Purkinje cell (primary cell): Measurements from ENCODE around the gene PPP1R10. TPM values are rescaled to one million over a fixed set of nuclear protein-coding genes. Genes with fewer than 3 reads are reported as not detected.

Source experiments
- polyA plus RNA-seq: library from polyadenylated mRNA; unstranded; fragments of >200 nt; fragmentation: Nextera tagmentation; gene quantifications from 2 replicates; pipeline ENCODE4 v1.2.1, GENCODE V29; 2014

The PPP1R10 gene
- 28.5 and 31.5 TPM in 2 replicates for polyA plus RNA-seq

DNA sequence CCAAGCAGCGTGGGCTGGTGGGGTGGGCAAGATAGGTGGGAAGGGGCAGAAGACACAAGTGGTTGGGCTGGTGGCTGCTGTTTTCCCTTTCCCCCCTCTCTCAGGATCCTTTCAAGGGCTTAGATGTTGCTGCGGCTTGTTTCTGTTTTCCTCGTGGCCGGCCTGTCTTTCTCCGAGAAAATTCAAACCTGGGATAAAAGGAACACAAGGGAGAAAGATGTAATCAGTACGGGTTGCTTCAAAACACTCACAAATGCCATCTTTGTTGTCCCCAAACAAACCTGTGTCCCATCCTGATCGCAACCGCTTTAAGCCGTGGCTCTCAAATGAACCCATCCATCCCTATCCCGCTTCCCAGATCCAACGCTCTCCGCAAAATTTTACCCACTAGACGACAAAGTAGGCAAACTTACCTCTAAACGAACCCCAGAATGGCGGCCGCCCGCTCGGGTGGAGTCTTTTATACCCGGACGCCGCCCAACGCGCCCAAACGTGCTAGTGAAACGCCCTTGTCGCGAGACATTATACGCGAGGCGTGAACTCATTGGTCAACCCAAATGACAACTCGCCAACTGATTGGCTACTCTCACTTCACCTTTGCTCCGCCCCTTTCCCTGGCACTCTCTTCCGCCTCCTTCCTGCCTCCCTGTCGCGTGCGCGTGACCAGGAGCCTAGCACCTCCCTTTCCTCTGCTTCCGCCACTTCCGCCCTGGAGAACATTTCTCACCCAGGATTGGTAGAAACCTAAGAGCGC lies at the start of gene PPP1R10:
Gene PPP1R10, minus strand, starts transcription at position 433 of the 754 bp plus-strand sequence. CDS start 7,299 bp downstream, outside the sequence.

DNA sequence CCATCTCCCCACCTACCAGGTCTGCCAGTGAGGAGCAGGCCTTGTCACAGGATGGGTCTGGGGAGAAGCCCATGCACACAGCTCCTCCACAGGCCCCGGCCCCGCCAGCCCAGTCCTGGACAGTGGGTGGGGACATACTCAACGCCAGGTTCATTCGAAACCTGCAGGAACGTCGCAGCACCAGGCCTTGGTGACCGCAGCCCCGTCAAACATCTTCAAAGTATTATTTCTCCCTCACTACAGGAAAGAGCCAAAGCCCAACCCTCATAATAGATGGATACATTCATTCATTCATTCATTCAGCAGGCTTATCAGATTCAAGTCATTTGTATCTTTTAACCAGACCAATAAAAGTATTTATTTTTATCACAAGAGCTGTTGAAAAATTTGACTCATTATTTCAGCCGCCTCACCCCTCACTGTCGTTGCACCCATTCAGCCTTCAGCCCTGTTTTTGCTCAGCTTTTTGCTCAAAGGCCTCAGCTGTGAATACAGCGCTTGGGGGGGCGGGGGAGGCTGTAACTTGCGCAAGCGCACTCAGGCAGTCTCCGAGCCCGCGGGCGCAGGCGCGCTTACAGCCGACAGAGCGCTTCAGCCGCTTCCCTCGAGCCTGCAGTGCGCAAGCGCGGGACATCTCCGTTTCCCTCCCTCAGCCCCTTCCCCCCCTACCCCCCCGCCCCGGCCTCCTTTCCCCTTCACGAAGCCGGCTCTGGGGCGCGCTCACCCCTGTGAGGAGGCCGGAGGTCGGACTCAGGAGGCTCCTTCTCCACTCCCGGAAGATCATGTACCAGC lies 29.6 kb upstream of the PPP1R10 start, which contains the start of gene C6orf136:
Gene C6orf136, plus strand, starts transcription at position 684 of the 792 bp plus-strand sequence. Its CDS starts 99 bp downstream, at position 783.

DNA sequence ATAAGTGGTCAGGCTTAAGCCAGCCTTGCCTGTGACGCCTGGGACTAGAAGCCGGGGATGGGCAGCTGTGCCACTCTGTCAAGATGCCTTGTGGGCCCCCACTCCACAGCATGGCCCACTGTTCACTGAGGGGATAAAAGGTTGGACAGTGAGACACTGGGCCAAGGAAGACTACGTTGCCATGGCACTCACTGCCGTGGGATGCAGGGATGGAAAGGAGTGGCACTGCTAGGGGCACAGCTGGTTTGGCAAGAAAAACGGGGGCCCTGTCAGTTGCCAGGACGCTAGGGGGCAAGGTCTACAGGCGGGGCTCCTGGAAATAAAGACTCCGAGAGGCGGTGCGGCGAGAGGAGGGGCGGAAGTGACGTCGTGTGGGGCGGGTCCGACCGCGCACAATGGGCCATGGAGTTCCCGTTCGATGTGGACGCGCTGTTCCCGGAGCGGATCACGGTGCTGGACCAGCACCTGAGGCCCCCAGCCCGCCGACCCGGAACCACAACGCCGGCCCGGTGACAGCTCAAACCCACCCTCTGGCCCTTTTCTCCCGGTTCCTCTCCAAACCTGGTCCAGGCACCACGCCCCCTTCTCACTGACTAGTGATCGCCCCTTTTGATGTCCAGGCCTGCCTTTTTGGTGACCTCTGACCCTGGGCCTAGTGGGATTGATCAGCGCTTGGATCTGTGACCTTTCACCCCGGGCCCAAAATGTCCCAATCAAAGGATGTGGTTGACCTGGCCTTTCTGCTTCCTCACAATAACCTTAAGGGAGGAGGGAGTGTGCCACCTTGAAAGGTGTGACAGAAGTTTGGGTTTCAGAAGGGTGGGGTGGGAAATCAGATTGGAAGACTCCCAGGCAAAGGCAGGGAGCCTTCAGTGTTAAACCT lies 9.7 kb upstream of the PPP1R10 start, which contains the start of gene ATAT1:
Gene ATAT1, plus strand, starts transcription at position 391 of the 883 bp plus-strand sequence.

DNA sequence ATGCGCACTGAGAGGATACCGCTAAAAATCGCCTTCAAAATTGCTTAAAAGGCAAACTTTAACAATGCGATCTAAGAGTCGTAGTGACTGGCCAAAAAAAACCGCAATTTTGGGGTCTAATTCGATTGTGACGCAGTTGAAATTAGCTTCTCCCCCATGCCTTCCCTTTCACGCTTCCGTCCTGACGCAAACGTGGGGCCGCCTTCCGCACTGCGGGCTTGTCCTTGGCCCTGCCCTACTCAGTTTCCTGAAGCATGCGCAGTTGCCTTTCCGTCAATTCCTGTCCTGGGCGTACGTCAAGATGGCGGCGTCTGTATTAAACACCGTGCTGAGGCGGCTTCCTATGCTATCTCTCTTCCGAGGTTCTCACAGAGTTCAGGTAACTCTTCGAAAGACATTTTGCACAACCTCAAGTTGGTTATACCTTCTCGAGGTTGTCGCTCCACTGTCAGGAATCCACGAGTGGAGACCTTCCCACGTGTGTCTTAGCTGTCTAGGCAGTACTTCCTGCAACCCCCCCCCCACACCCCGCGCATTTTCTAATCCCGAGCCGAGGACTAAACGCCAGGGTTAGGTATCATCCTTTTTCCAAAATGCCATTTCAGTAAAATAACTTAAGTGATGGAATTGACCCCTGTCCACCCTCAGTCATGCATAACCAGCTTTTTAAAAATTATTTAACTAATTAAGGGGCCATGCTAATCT lies 674 bp upstream of the PPP1R10 start, which contains the start of gene MRPS18B:
Gene MRPS18B, plus strand, starts transcription at position 276 of the 705 bp plus-strand sequence. Its CDS starts 26 bp downstream, at position 302.

DNA sequence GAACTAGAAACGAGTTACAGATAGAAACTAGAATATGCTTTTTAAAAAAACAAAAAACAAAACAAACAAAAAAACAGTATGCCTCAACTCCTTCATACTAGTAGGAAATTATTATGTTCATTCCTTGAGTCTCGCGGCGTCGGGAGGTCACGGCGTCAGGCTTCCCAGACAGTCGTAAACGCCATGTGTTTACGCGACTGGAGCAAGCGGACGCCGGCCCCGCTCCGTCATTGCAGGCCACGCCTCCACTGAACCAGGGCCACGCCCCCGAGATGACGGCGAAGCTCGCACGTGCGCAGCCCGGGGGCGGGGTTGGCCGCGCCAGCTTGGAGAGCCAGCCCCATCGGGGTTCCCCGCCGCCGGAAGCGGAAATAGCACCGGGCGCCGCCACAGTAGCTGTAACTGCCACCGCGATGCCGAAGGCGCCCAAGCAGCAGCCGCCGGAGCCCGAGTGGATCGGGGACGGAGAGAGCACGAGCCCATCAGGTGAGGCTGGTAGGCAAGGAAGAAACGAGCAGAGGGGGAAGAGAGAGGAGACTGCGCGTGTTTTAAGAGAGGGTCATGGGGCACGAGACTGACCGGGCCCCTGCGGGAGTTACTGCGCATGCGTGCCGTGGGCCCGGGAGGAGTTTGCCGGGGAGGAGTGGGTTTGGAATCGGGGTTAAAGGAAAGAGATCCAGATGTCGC lies 45.8 kb downstream of the PPP1R10 start, which contains the start of gene ABCF1:
Gene ABCF1, plus strand, starts transcription at position 368 of the 687 bp plus-strand sequence. Its CDS starts 46 bp downstream, at position 414.

DNA sequence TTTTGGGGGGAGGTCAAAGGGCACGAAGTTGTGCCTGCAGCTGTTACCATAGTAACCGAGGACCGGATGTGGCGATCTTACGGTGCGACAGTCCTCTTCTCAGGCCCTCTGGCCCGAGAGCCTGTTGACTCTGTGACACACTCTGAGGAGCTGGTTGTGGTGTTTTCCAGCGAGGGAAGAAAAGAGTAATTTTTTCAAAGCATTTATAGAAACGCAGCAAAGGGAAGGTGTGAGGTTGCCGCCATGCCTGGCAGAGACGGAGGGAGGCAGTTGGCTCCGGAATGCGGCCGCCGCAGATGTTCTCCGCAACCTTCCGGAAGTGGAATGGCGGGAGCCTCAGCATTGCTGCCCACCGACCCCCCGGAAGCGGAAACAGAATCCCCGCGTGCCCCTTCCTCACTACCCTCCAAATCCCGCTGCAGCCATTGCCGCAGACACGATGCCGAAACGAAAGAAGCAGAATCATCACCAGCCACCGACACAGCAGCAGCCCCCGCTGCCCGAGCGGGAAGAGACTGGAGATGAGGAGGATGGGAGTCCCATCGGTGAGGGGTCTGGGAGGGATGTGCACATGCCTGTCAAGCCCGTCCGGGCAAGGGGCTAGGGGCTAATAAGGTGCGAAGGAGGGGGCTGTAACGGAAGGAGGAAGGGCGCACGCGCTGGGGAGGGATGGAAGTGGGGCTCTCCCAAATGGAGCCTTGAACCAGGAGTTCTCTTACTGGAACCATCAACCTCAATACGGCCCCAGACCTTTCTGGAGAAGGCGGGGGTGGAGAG lies 59.9 kb downstream of the PPP1R10 start, which contains the start of gene PRR3:
Gene PRR3, plus strand, starts transcription at position 390 of the 777 bp plus-strand sequence. Its CDS starts 50 bp downstream, at position 440.

DNA sequence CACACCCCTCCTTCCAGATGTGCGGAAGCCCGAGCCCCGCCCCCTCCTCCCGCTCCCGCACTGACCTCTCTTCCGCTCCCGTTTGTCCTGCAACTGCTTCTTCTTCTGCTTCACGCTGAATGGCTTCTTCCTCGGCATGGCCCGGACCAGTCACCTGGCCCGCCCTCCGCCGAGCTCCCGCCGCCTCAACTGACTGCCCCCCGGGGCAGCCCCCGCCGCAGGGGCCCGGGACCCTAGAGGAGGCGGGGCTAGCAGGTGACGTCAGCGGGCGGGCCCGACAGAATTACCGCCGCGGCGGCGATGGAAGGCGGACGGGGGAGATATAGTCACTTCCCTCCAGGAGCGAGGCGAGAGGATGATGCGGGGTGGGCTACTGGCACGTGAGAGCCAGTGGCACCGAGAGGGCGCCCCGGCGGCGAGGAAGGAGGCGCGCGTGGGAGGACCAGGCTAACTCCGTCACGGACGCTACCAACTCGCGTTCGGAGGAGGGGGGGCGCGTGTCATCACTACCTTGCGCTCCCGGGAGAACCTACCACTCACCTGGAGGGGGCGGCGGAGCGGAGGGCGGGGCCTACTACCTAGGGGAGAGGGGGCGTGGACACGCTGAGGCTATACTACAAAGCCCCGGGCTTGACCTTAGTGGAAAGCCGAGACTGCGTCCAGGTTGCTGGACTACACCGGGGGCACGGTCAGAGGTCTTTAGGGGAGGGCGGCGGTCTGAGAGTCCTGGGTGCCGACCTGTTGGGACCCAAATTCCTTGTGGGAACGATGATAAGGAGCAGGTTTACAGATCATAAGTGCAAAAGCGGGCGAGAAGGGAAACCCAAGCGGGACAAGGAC lies 60.8 kb downstream of the PPP1R10 start, which contains the start of gene GNL1:
Gene GNL1, minus strand, starts transcription at position 424 of the 840 bp plus-strand sequence. Its CDS starts 286 bp downstream, at position 138.

Other genes starting within 250 kb of the PPP1R10 start
- gene HLA-E, start 127.7 kb downstream of the PPP1R10 start, polyA plus RNA-seq, result 1.2 and 1.7 TPM in 2 replicates
- 7.4 and 8.5 TPM in 2 replicates for gene GNL1, start 60.8 kb downstream of the PPP1R10 start, polyA plus RNA-seq
- 5.1 and 9.6 TPM in 2 replicates for gene PRR3, start 59.9 kb downstream of the PPP1R10 start, polyA plus RNA-seq
- gene ABCF1, start 45.8 kb downstream of the PPP1R10 start, polyA plus RNA-seq, result 82.3 and 83.9 TPM in 2 replicates
- 44.7 and 48.8 TPM in 2 replicates for gene MRPS18B, start 597 bp upstream of the PPP1R10 start, polyA plus RNA-seq
- 18.2 and 19.7 TPM in 2 replicates for gene ATAT1, start 9.6 kb upstream of the PPP1R10 start, polyA plus RNA-seq
- 148 and 276 TPM in 2 replicates for gene C6orf136, start 29.9 kb upstream of the PPP1R10 start, polyA plus RNA-seq
- gene DHX16, start 55.8 kb upstream of the PPP1R10 start, polyA plus RNA-seq, result 6.8 and 13.8 TPM in 2 replicates
- gene PPP1R18, start 69.4 kb upstream of the PPP1R10 start, polyA plus RNA-seq, result 1.7 and 1.9 TPM in 2 replicates
- 0.53 and 1.5 TPM in 2 replicates for gene NRM, start 73.7 kb upstream of the PPP1R10 start, polyA plus RNA-seq
- 1.9 and 5.6 TPM in 2 replicates for gene MDC1, start 100.0 kb upstream of the PPP1R10 start, polyA plus RNA-seq
- 159 and 174 TPM in 2 replicates for gene TUBB, start 103.1 kb upstream of the PPP1R10 start, polyA plus RNA-seq
- 34.3 and 35.3 TPM in 2 replicates for gene FLOT1, start 125.4 kb upstream of the PPP1R10 start, polyA plus RNA-seq
- 2.5 and 2.7 TPM in 2 replicates for gene IER3, start 127.3 kb upstream of the PPP1R10 start, polyA plus RNA-seq